ENCODE data around the gene B4GALNT3.
A peak's percentile ranks its signal among the peaks of the same experiment; 100 is the strongest.

The B4GALNT3 gene

GRCh38 chr12:467591-467990 lies 7.9 kb downstream of the B4GALNT3 start:
- DNase-seq (ENCODE audit: low read depth, low spot score) = no peak

GRCh38 chr12:468671-469389 lies 9.1 kb downstream of the B4GALNT3 start:
- DNase-seq (ENCODE audit: low read depth, low spot score) = no peak

DNA sequence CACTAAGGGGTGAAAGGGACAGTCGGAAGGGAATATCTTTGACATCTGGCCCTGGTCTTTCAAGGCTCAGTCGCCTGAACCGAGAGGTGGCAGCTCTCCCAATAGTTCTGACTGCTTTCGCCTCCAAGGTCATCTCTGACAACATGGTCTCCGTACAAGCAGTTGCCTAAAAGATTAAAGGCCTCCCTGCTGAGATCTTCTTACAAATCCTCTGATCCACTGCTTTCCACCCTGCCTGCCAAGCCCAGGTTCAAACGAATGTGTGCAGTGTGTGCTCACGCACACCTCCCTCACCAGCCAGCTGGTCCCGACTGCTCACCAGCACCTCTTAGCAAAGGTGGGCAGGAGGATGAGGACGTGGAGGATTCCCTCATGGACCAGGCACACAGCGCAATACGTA lies 10.4 kb downstream of the B4GALNT3 start:
- DNase-seq (ENCODE audit: low read depth, low spot score) = no peak

DNA sequence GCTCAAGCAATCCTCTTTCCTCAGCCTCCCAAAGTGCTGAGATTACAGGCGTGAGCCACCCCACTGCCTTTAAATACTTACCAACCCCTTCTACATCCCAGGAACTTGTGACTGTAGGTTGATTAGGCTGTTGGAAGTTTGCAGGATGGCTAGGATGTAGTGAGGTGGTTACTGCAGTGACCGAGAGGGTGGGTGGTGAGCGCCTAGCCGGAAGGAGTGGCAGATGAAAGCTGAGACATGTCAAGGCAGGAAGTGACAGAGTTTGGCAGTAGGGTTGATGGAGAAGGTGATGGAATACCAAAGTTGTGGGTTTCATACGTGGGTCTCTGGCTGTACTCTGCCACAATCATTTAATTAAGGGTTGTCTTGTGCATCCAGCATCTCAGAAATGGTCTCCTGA lies 13.5 kb downstream of the B4GALNT3 start:
- no peak for DNase-seq (ENCODE audit: low read depth, low spot score)

- peak; percentile 38 for DNase-seq (ENCODE audit: low read depth, low spot score)
Measured at GRCh38 chr12:473863-474577, 14.3 kb downstream of the B4GALNT3 start.

DNA sequence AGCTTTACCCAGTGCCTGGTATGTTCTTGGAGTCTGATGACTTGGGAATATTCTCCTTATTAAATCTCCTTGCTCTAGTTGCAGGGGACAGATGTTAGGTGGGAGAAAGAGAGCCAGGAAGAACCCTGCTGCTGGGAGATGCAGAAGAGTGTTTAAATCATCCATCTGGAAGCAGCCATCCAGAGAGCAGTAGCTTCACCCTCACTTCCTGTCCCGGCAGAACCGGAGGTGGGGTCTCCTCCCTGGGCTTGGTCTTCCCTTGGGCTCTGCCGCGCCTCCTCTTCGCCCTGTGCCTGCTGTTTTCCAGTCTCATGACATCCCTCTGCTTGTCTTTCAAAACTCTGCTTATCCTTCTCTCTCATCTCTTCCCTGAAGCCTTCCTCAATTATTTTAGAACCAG lies 15.5 kb downstream of the B4GALNT3 start:
- DNase-seq (ENCODE audit: low read depth, low spot score) = no peak

- DNase-seq (ENCODE audit: low read depth, low spot score) = no peak
Measured at GRCh38 chr12:479161-479560, 19.4 kb downstream of the B4GALNT3 start.

- no peak for DNase-seq (ENCODE audit: low read depth, low spot score)
Measured at GRCh38 chr12:480831-481816, 21.4 kb downstream of the B4GALNT3 start.

DNA sequence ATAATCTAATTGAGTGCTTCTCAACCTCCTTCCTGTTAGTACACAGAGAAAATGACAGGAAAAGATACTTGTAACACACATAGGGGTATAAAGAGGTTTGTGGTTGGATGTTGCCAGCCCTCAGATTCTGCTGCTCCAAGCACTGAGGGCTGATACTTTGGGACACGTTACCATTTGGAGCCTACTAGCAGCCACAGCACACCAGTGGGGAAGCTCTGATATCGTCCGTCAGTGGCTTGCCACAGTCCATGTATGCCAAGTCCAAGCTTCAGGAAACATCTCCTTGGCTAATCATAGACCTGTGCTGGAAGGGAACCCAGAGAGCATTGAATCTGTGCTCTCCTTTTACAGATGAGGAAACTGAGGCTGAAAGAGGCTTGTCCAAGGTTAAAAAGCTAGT lies 22.3 kb downstream of the B4GALNT3 start:
- no peak for DNase-seq (ENCODE audit: low read depth, low spot score)

GRCh38 chr12:484096-484495 lies 24.4 kb downstream of the B4GALNT3 start:
- no peak for DNase-seq (ENCODE audit: low read depth, low spot score)

DNA sequence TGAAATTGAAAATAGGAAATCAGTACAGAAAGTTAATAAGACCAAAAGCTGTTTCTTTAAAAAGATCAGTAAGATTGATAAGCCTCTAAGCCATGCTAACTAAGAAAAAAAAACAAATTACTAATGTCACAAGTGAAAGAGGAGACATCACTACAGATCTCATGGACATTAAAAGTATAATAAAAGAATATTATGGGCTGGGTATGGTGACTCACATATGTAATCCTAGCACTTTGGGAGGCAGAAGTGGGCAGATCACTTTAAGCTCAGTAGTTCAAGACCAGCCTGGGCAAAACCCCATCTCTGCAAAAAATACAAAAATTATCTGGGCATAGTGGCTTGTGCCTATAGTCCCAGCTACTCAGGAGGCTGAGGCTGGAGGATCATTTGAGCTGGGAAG lies 30.5 kb downstream of the B4GALNT3 start:
- no peak for DNase-seq (ENCODE audit: low read depth, low spot score)

- DNase-seq (ENCODE audit: low read depth, low spot score) = no peak
Measured at GRCh38 chr12:495466-495865, 35.7 kb downstream of the B4GALNT3 start.

- no peak for DNase-seq (ENCODE audit: low read depth, low spot score)
Measured at GRCh38 chr12:496736-497135, 37.0 kb downstream of the B4GALNT3 start.

- DNase-seq (ENCODE audit: low read depth, low spot score) = no peak
Measured at GRCh38 chr12:497501-498160, 37.9 kb downstream of the B4GALNT3 start.

GRCh38 chr12:499837-500458 lies 40.2 kb downstream of the B4GALNT3 start:
- DNase-seq (ENCODE audit: low read depth, low spot score) = no peak

DNA sequence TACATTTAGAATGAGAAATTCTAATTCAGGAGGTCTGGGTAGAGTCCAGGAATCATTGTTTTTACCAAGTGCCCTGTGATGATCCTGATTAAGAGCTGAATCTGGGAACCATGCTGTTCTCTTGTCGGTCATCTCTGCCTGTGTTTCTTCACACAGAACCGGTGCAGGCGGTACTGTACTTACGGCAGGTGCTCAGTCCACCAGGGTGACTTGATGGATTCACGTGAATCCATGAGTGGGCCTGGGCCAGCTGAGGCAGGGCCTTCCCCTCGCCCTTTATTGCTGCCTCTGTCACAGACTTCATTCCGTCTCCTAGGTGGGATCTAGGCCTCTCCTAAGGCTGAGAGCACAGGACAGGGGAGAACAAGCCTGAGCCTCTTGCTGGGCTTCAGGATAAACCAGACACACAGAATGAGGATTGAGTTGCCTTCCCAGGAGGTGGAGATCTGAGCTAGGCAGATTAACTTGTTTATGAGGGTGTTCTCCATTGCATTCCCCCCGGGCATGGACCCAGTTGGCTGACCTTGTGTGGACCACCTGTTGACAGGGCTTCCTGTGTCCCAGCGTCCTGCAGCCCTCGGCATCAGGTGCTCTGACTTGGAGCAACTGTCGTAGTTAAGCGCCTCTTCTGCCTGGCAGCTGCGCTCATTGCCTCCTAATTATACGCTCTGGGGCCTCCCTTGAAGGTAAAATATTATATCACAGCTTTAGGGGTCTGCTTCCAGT lies 42.1 kb downstream of the B4GALNT3 start:
- no peak for DNase-seq (ENCODE audit: low read depth, low spot score)

DNA sequence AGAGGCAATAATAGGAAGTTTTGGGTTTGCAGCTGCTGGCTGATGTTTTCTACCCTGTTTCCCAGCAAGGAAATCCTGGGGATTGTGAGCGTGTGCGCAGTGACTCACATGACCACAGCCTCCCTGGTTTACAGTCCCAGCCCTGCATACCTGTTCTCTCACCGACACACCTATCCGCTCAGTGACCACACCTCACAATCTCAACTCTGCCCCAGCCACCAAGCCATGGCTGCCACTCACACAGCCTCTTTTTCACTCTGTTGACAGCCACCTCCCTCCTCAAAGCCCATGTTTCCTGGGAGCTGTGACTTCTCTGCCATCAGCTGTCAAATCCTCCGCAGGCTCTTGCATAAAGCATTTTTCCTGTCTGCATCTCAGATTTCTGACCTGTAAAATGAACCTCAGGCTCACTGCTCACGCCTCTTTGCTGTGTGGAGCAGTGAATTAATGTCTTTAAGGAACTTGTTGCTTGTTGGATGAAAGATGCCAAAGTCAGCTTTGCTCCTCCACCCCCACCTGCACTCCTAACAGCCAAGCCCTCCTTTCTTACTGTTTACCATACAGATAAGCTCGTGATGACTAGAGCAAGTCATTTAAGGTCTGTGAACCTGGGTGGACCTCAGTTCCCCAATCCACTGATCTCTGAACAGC lies 43.5 kb downstream of the B4GALNT3 start:
- DNase-seq (ENCODE audit: low read depth, low spot score) = no peak

GRCh38 chr12:505221-505620 lies 45.5 kb downstream of the B4GALNT3 start:
- DNase-seq (ENCODE audit: low read depth, low spot score) = no peak

GRCh38 chr12:507391-507796 lies 47.7 kb downstream of the B4GALNT3 start:
- no peak for DNase-seq (ENCODE audit: low read depth, low spot score)

- DNase-seq (ENCODE audit: low read depth, low spot score) = no peak
Measured at GRCh38 chr12:508145-508544, 48.4 kb downstream of the B4GALNT3 start.

Data from iPS DF 19.7 (cell line).